Measurements from ENCODE around the gene OR2T29.
"Not testable (repeated sequence)": the region's sequence is repeated elsewhere in the genome, so short reads cannot be mapped to it uniquely, and the experiment has no call there.

The OR2T29 gene

GRCh38 chr1:248507773-248508172 lies 54.8 kb downstream of the OR2T29 start, which contains the start of gene OR2G6:
TSS of gene OR2G6 (plus strand) at chr1:248508073. CDS start at chr1:248521647, 13,574 bp downstream.
- not testable (repeated sequence) for DNase-seq
